GM21367 (cell line): ENCODE results near the gene ITGB8.
A peak's percentile ranks its signal among the peaks of the same experiment; 100 is the strongest.
"Not testable (repeated sequence)": the region's sequence is repeated elsewhere in the genome, so short reads cannot be mapped to it uniquely, and the experiment has no call there.

Experiments used
- ATAC-seq: cut with Tn5 transposase; IDR thresholded peaks from one replicate; pipeline ENCODE4 v1.9.1; 2021; ENCODE audit not compliant: unreplicated experiment

Gene ITGB8

GRCh38 chr7:20364571-20365196, 34.0 kb downstream of the ITGB8 start:
- ATAC-seq = no peak

GRCh38 chr7:20365486-20365885, 34.8 kb downstream of the ITGB8 start:
- no peak for ATAC-seq

GRCh38 chr7:20374399-20374798, 43.7 kb downstream of the ITGB8 start:
- no peak for ATAC-seq

GRCh38 chr7:20376796-20377195, 46.1 kb downstream of the ITGB8 start:
- no peak for ATAC-seq

GRCh38 chr7:20381406-20382034, 50.8 kb downstream of the ITGB8 start:
- ATAC-seq = no peak

GRCh38 chr7:20383351-20383750, 52.7 kb downstream of the ITGB8 start:
- ATAC-seq = no peak

- ATAC-seq = no peak
These were observed 54.4 kb downstream of the ITGB8 start for GRCh38 chr7:20385126-20385525.

GRCh38 chr7:20388084-20388483, 57.4 kb downstream of the ITGB8 start:
- ATAC-seq = no peak

GRCh38 chr7:20389192-20389591, 58.5 kb downstream of the ITGB8 start:
- not testable (repeated sequence) for ATAC-seq

- no peak for ATAC-seq
These were observed 62.4 kb downstream of the ITGB8 start for GRCh38 chr7:20393021-20393610.

GRCh38 chr7:20393616-20394015, 62.9 kb downstream of the ITGB8 start:
- no peak for ATAC-seq

- ATAC-seq = no peak
These were observed 63.6 kb downstream of the ITGB8 start for GRCh38 chr7:20394284-20394683.

GRCh38 chr7:20395104-20395503, 64.4 kb downstream of the ITGB8 start:
- ATAC-seq = no peak

GRCh38 chr7:20395511-20395910, 64.8 kb downstream of the ITGB8 start:
- peak; percentile 76 for ATAC-seq

- ATAC-seq = no peak
These were observed 68.8 kb downstream of the ITGB8 start for GRCh38 chr7:20399521-20399920.

- ATAC-seq = no peak
These were observed 71.4 kb downstream of the ITGB8 start for GRCh38 chr7:20401861-20402746.

GRCh38 chr7:20402747-20403230, 72.1 kb downstream of the ITGB8 start:
- no peak for ATAC-seq

- ATAC-seq = no peak
These were observed 72.6 kb downstream of the ITGB8 start for GRCh38 chr7:20403331-20403730.

GRCh38 chr7:20404320-20404719, 73.6 kb downstream of the ITGB8 start:
- ATAC-seq = no peak

GRCh38 chr7:20407585-20408466, 77.1 kb downstream of the ITGB8 start:
- no peak for ATAC-seq
